Measurements from ENCODE around the gene ADGRG4. TPM values are rescaled to one million over a fixed set of nuclear protein-coding genes. Genes with fewer than 3 reads are reported as not detected.

The ADGRG4 gene
- total RNA-seq, 4 donors from 2014 or later: 0.83 to 6.1 (median 3.6) TPM

DNA sequence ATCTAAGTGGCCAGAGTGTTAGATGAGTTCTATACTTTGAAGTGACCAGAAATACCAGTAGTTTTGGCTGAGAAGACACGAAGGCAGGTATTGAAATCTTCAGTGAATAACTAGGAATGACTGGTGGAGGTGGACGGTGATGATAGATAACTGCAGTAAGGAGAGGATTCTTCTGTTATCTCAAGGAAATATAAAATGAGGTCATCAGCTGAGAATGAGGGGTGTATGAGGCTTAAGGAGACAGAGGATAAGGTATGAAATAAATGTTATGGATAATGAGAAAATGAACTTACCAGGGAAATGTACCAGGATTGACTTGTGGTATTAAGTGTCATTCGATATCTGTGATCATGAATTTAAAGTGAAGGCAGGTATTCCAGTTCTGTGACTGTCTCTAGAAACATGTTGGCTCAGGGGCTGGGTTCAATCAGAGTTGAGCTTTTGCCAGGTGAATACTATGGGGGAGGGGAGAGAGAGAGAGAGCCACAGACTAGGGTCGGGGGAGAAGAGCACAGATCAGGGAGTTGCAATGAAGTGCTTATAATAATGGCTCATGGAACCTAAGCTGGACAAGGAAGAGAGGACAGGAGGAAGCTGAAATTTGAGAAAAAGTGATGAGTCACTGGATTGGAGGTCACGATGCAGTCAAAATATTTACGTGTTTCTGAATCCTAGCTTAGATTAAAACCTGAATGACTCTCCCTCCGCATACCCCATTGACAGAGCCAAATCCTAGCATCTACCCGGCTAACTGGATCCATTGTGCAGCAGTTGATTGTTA is 149.5 kb downstream of the ADGRG4 start:
- H3K4me3 ChIP-seq: no peak overlapping the region
- H3K36me3 ChIP-seq: no peaks in the 10 kb centered on the region
- no peaks in the 10 kb centered on the region for H3K27me3 ChIP-seq
- no peak for DNase-seq
- H3K4me1 ChIP-seq: no peaks in the 10 kb centered on the region
- H3K27ac ChIP-seq: no peak overlapping the region
- H3K9me3 ChIP-seq: no peaks in the 10 kb centered on the region
- TF ChIP-seq, protein P1, sequence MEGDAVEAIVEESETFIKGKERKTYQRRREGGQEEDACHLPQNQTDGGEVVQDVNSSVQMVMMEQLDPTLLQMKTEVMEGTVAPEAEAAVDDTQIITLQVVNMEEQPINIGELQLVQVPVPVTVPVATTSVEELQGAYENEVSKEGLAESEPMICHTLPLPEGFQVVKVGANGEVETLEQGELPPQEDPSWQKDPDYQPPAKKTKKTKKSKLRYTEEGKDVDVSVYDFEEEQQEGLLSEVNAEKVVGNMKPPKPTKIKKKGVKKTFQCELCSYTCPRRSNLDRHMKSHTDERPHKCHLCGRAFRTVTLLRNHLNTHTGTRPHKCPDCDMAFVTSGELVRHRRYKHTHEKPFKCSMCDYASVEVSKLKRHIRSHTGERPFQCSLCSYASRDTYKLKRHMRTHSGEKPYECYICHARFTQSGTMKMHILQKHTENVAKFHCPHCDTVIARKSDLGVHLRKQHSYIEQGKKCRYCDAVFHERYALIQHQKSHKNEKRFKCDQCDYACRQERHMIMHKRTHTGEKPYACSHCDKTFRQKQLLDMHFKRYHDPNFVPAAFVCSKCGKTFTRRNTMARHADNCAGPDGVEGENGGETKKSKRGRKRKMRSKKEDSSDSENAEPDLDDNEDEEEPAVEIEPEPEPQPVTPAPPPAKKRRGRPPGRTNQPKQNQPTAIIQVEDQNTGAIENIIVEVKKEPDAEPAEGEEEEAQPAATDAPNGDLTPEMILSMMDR (IDR thresholded peaks at IDR 0.05): no peak
- TF ChIP-seq POLR2A (IDR thresholded peaks at IDR 0.05): no peak

DNA sequence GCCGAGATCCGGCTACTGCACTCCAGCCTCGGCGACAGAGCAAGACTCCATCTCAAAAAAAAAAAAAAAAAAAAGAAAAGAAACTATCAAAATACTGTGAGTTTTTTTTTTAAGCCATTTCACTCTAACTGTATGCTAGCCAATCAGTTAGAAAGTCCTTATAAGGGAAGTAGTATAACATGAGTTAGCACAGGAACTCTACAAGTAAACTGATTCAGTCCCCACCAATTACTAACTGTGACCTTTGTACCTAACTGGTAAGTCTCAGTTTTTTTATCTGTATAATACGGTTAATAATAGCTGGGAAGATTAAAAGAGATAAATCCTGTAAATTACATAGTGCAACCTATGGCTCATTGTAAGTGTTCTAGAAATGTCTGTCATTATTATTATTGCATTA is 151.9 kb downstream of the ADGRG4 start:
- TF ChIP-seq POLR2A (IDR thresholded peaks at IDR 0.05): no peak
- TF ChIP-seq, protein P1 (IDR thresholded peaks at IDR 0.05): no peak
- no peak overlapping the region for H3K4me3 ChIP-seq
- no peaks in the 10 kb centered on the region for H3K36me3 ChIP-seq
- H3K4me1 ChIP-seq: no peaks in the 10 kb centered on the region
- H3K9me3 ChIP-seq: no peaks in the 10 kb centered on the region
- no peak overlapping the region for H3K27ac ChIP-seq
- no peaks in the 10 kb centered on the region for H3K27me3 ChIP-seq
- no peak for DNase-seq

DNA sequence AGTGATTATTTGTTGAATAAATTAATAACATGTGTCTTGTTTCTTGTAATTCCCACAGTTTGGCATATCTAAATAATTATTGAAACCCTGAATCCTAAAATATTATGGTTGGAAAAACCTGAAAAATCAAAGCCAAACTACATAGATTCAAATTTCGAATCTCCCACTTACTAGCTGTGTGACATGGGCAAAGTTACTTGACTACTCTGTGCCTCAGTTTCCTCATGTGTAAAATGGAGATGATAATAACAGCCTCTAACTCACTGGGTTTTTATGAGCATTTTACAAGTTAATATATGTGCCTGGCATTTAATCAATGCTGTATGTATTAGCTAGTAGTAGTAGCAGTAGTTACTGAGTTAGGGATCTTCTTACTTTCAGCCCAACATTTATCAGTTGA is 152.4 kb downstream of the ADGRG4 start:
- no peak for TF ChIP-seq POLR2A (IDR thresholded peaks at IDR 0.05)
- TF ChIP-seq, protein P1 (IDR thresholded peaks at IDR 0.05): no peak
- Histone ChIP-seq H3K4me3 (no peak overlapping the region), H3K27ac (no peak overlapping the region), H3K27me3 (no peaks in the 10 kb centered on the region), H3K4me1 (no peaks in the 10 kb centered on the region), H3K9me3 (no peaks in the 10 kb centered on the region), H3K36me3 (no peaks in the 10 kb centered on the region)
- DNase-seq: no peak

DNA sequence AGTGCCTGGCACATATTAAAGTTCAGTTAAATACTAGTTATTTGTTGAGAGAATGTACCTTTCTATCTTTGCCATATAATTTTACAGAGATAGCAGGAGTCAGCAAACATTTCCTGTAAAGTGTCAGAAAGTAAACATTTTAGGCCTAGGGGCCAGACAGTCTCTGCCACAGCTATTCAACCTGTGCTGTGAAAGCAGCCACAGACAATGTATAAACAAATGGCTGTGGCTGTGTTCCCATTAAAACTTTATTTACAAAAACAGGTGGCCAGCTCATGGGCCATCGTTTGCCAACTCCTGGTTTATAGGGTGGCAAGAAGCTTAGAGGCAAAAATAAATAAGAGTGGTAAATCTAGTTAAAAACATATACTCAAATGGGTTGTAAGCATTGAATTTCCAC is 153.0 kb downstream of the ADGRG4 start:
- Histone ChIP-seq H3K36me3 (no peaks in the 10 kb centered on the region), H3K27ac (no peak overlapping the region), H3K4me3 (no peak overlapping the region), H3K27me3 (no peaks in the 10 kb centered on the region), H3K9me3 (no peaks in the 10 kb centered on the region), H3K4me1 (no peaks in the 10 kb centered on the region)
- TF ChIP-seq, protein P1 (IDR thresholded peaks at IDR 0.05): no peak
- TF ChIP-seq POLR2A (IDR thresholded peaks at IDR 0.05): no peak
- no peak for DNase-seq

DNA sequence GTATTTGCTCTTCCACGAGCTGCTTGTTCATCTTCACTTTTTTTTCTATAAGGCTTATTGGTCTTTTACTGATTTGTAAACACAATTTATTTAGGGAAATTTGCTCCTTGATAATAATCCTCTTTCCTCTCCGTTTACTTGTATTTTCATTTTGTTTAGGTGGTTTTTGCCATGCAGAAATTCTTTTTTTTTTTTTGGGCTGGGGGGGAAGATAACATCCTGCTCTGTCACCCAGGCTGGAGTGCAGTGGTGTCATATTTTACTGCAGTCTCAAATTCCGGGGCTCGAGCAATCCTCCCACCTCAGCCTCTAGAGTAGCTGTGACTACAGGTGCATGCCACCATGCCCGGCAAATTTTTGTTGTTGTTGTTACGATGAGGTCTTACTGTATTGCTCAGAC is 155.4 kb downstream of the ADGRG4 start:
- Histone ChIP-seq H3K36me3 (no peaks in the 10 kb centered on the region), H3K27ac (no peak overlapping the region), H3K9me3 (no peaks in the 10 kb centered on the region), H3K4me1 (no peaks in the 10 kb centered on the region), H3K4me3 (no peak overlapping the region), H3K27me3 (no peaks in the 10 kb centered on the region)
- no peak for DNase-seq
- no peak for TF ChIP-seq POLR2A (IDR thresholded peaks at IDR 0.05)
- TF ChIP-seq, protein P1 (IDR thresholded peaks at IDR 0.05): no peak
